Urinary bladder (tissue), 4 donors: ENCODE results near the gene NLGN1. TPM values are rescaled to one million over a fixed set of nuclear protein-coding genes. Genes with fewer than 3 reads are reported as not detected.
"Not testable (repeated sequence)": the region's sequence is repeated elsewhere in the genome, so short reads cannot be mapped to it uniquely, and the experiment has no call there.

Experiments used
- DNase-seq: peaks from one replicate; pipeline ENCODE4 v3.0.0-alpha.2; 2015; ENCODE audit errors: extremely low spot score
- H3K27ac ChIP-seq: one replicate; pipeline ENCODE4 v1.5.1; 2013; ENCODE audit warnings: low read depth, mild to moderate bottlenecking, moderate library complexity
- H3K36me3 ChIP-seq: one replicate; pipeline ENCODE4 v1.6.1; 2013; ENCODE audit warnings: mild to moderate bottlenecking, moderate library complexity; ENCODE audit not compliant: insufficient read depth
- H3K4me1 ChIP-seq: one replicate; pipeline ENCODE4 v1.6.1; 2013; ENCODE audit warnings: mild to moderate bottlenecking, moderate library complexity; ENCODE audit not compliant: insufficient read depth
- H3K4me3 ChIP-seq: one replicate; pipeline ENCODE4 v1.5.1; 2013; ENCODE audit warnings: low read depth, low read length
- WGBS: extraction: QIAGEN DNeasy Blood & Tissue Kit; methylation state at CpG from one replicate; pipeline ENCODE4 v1.1.7; 2013; 5-methylcytosine and 5-hydroxymethylcytosine counted together
- polyA plus RNA-seq: library from polyadenylated mRNA; stranded (reverse); fragments of 200-250 nt; gene quantifications from one replicate; pipeline ENCODE4 v1.2.3, GENCODE V29; 2013
- total RNA-seq: library from RNA; depleted of rRNA; stranded (reverse); fragments of >200 nt; gene quantifications from one replicate; pipeline ENCODE4 v1.2.3, GENCODE V29; 2014
- donor health status: healthy with polysubstance abuse.
- donor health status: healthy.

Gene NLGN1
- total and polyA plus RNA-seq, 2 donors, result 8.4 to 51.8 TPM

- no peak for DNase-seq
- 88% methylated on average over 4 of the region's 4 CpGs for WGBS
- H3K27ac ChIP-seq, result no peak overlapping the region
- H3K36me3 ChIP-seq, result no peaks in the 10 kb centered on the region
- H3K4me3 ChIP-seq, result no peak overlapping the region
- no peaks in the 10 kb centered on the region for H3K4me1 ChIP-seq
Measured at GRCh38 chr3:173465898-173466678, 68.5 kb downstream of the NLGN1 start.

GRCh38 chr3:173467501-173467900 is 70.0 kb downstream of the NLGN1 start:
- Histone ChIP-seq H3K27ac (no peak overlapping the region), H3K4me3 (no peak overlapping the region), H3K4me1 (no peaks in the 10 kb centered on the region), H3K36me3 (no peaks in the 10 kb centered on the region)
- DNase-seq, result no peak

GRCh38 chr3:173473237-173473636 is 75.7 kb downstream of the NLGN1 start:
- Histone ChIP-seq H3K36me3 (no peaks in the 10 kb centered on the region), H3K4me1 (no peaks in the 10 kb centered on the region), H3K27ac (no peak overlapping the region), H3K4me3 (no peak overlapping the region)
- 82% methylated on average over 1 of the region's 1 CpG for WGBS
- DNase-seq, result no peak

GRCh38 chr3:173479301-173479700 is 81.8 kb downstream of the NLGN1 start:
- H3K4me3 ChIP-seq, result no peak overlapping the region
- no peaks in the 10 kb centered on the region for H3K4me1 ChIP-seq
- H3K27ac ChIP-seq, result no peak overlapping the region
- no peaks in the 10 kb centered on the region for H3K36me3 ChIP-seq
- WGBS, result 82% methylated on average over 2 of the region's 2 CpGs
- no peak for DNase-seq

GRCh38 chr3:173501931-173502489 is 104.5 kb downstream of the NLGN1 start:
- H3K4me1 ChIP-seq, result no peaks in the 10 kb centered on the region
- H3K4me3 ChIP-seq, result no peak overlapping the region
- DNase-seq, result no peak
- WGBS, result 11% methylated on average over 1 of the region's 1 CpG
- H3K36me3 ChIP-seq, result no peaks in the 10 kb centered on the region
- H3K27ac ChIP-seq, result no peak overlapping the region

- H3K4me1 ChIP-seq, result no peaks in the 10 kb centered on the region
- H3K36me3 ChIP-seq, result no peaks in the 10 kb centered on the region
- no peak overlapping the region for H3K4me3 ChIP-seq
- DNase-seq, result no peak
- no peak overlapping the region for H3K27ac ChIP-seq
- WGBS, result 22% methylated on average over 4 of the region's 4 CpGs
Measured at GRCh38 chr3:173502983-173503568, 105.5 kb downstream of the NLGN1 start.

- DNase-seq, result no peak
- Histone ChIP-seq H3K27ac (no peak overlapping the region), H3K4me3 (no peak overlapping the region), H3K36me3 (no peaks in the 10 kb centered on the region), H3K4me1 (no peaks in the 10 kb centered on the region)
- WGBS, result 72% methylated on average over 4 of the region's 4 CpGs
Measured at GRCh38 chr3:173510565-173510964, 113.0 kb downstream of the NLGN1 start.

GRCh38 chr3:173513123-173513522 is 115.6 kb downstream of the NLGN1 start:
- no peaks in the 10 kb centered on the region for H3K4me1 ChIP-seq
- 88% methylated on average over 1 of the region's 1 CpG for WGBS
- no peaks in the 10 kb centered on the region for H3K36me3 ChIP-seq
- DNase-seq, result no peak
- H3K27ac ChIP-seq, result no peak overlapping the region
- no peak overlapping the region for H3K4me3 ChIP-seq

- WGBS, result 54% methylated on average over 8 of the region's 8 CpGs
- Histone ChIP-seq H3K4me3 (no peak overlapping the region), H3K36me3 (no peaks in the 10 kb centered on the region), H3K4me1 (no peaks in the 10 kb centered on the region), H3K27ac (no peak overlapping the region)
- no peak for DNase-seq
Measured at GRCh38 chr3:173529062-173529711, 131.6 kb downstream of the NLGN1 start.

- no peak overlapping the region for H3K4me3 ChIP-seq
- 63% methylated on average over 1 of the region's 1 CpG for WGBS
- H3K4me1 ChIP-seq, result no peaks in the 10 kb centered on the region
- H3K27ac ChIP-seq, result no peak overlapping the region
- H3K36me3 ChIP-seq, result no peaks in the 10 kb centered on the region
- no peak for DNase-seq
Measured at GRCh38 chr3:173531602-173532001, 134.1 kb downstream of the NLGN1 start.

GRCh38 chr3:173538410-173538809 is 140.9 kb downstream of the NLGN1 start:
- Histone ChIP-seq H3K4me1 (no peaks in the 10 kb centered on the region), H3K36me3 (no peaks in the 10 kb centered on the region), H3K27ac (no peak overlapping the region), H3K4me3 (no peak overlapping the region)
- no peak for DNase-seq
- 95% methylated on average over 5 of the region's 5 CpGs for WGBS

GRCh38 chr3:173545590-173545989 is 148.0 kb downstream of the NLGN1 start:
- not testable (repeated sequence) for H3K4me1 ChIP-seq, H3K27ac ChIP-seq, H3K36me3 ChIP-seq, DNase-seq, H3K4me3 ChIP-seq
- 87% methylated on average over 2 of the region's 2 CpGs for WGBS

- 94% methylated on average over 6 of the region's 6 CpGs for WGBS
- no peaks in the 10 kb centered on the region for H3K4me1 ChIP-seq
- no peak for DNase-seq
- H3K27ac ChIP-seq, result no peak overlapping the region
- H3K4me3 ChIP-seq, result no peak overlapping the region
- no peaks in the 10 kb centered on the region for H3K36me3 ChIP-seq
Measured at GRCh38 chr3:173547070-173547469, 149.5 kb downstream of the NLGN1 start.

GRCh38 chr3:173548261-173548660 is 150.7 kb downstream of the NLGN1 start:
- no peaks in the 10 kb centered on the region for H3K4me1 ChIP-seq
- H3K36me3 ChIP-seq, result no peaks in the 10 kb centered on the region
- no peak for DNase-seq
- no peak overlapping the region for H3K27ac ChIP-seq
- WGBS, result 77% methylated on average over 2 of the region's 2 CpGs
- H3K4me3 ChIP-seq, result no peak overlapping the region
